Thoracic aorta (tissue), 2 donors: ENCODE results near the gene IQCH. TPM values are rescaled to one million over a fixed set of nuclear protein-coding genes. Genes with fewer than 3 reads are reported as not detected.

Experiments
- ATAC-seq: fragments of 150-250 bp; one replicate; pipeline ENCODE4 v1.8.0; 2017; ENCODE audit warnings: low read depth; ENCODE audit not compliant: insufficient number of reproducible peaks, low FRiP score
- DNase-seq: peaks from one replicate; pipeline ENCODE4 v3.0.0-alpha.2; 2020; ENCODE audit warnings: low spot score
- H3K27ac ChIP-seq, 2 donors: fragments of 200-600 bp; sonication (generic); 1 replicate in 1 of 2; 2 replicates in 1 of 2; pipeline ENCODE4 v1.5.1; 2016; ENCODE audit warnings: mild to moderate bottlenecking in 2 of 2, moderate library complexity in 2 of 2
- H3K27me3 ChIP-seq: fragments of 200-600 bp; sonication (generic); replicated peaks from 2 replicates; pipeline ENCODE4 v1.6.0; 2016; ENCODE audit warnings: mild to moderate bottlenecking; ENCODE audit not compliant: insufficient read depth
- H3K36me3 ChIP-seq: fragments of 200-600 bp; sonication (generic); one replicate; pipeline ENCODE4 v1.5.1; 2016
- H3K4me1 ChIP-seq, 2 donors: fragments of 200-600 bp; sonication (generic); 1 replicate in 1 of 2; 2 replicates in 1 of 2; pipeline versions ENCODE4 v1.5.1 to v1.6.0; 2016; ENCODE audit warnings: low read depth in 2 of 2, mild to moderate bottlenecking in 1 of 2; ENCODE audit not compliant: control insufficient read depth in 1 of 2
- H3K4me3 ChIP-seq: fragments of 200-600 bp; sonication (generic); 2 replicates; pipeline ENCODE4 v1.5.1; 2016; ENCODE audit warnings: mild to moderate bottlenecking
- H3K9me3 ChIP-seq: fragments of 200-600 bp; sonication (generic); 2 replicates; pipeline ENCODE4 v1.5.1; 2016
- total RNA-seq, 2 donors: library from RNA; depleted of rRNA; stranded (reverse); fragments of >200 nt; gene quantifications; one replicate each; pipeline versions ENCODE4 v1.1.0 to v1.2.3, GENCODE V29; 2016
- TF ChIP-seq, protein P1 (sequence below): fragments of 200-600 bp; sonication (generic); IDR thresholded peaks from one replicate; pipeline ENCODE4 v1.5.1; 2019; ENCODE audit warnings: antibody characterized with exemption

The IQCH gene
- total RNA-seq: 1 to 10 TPM in 1 of 2 donors, under 1 TPM in 1; 0.14 to 2.3 TPM

DNA sequence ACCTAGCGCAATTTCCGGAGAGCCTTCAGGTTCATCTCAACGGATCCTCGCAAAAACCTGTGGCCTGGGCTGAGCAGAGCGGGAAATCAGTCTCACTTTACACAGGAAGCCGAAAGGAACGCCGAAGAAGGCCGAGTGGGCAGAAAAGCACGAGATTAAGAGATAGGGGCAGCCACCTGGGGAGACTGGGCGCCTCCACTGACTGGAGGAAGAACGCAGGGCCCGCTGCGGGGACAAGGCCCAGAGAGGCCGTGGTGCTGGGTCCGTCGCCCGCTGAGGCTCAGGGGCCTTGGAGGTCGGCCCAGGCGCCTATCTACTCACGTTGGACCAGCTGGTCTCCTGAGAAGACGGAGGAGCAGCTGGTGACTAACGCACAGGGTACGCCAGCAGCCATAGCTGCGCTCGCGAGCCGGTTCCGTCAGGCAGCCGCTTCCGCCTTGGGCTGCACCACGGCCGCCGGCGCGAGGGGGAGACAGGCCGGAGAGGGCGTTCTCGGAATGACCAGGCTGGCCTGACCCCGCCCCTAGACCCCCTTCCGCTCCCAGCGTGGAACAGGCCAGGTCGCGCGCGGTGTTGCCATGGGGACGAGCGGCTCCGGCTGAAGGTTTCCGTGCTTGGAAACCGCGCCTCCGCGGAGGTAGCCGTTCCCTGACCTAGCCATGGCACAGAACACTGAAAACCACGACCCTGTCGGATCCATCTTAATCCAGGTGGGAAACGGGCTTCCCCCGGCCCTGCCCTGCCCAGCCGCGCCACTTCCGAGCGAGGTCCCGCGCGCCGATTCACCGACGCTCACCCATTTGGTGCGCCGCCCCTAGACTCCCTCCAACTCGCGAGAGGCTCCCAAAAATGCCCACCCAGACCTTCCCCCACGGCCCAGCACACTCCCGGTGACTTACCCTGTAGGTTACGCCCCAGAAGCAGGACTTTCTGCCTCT, at the start of gene IQCH, which contains the start of gene AAGAB:
Gene IQCH (plus strand): TSS at position 549 of the 938 bp plus-strand sequence. CDS start 111 bp downstream, at position 660.
Gene AAGAB (minus strand): TSS at position 424 of the 938 bp plus-strand sequence. CDS start 30 bp downstream, at position 394.
- Histone ChIP-seq H3K27me3 (no peaks in the 10 kb centered on the region), H3K4me3 (peak within 1 kb of the TSS; percentile 76), H3K4me1 (peaks cover 5 to 13% of the 10 kb centered on the region in 2 donors), H3K27ac (peak within 1 kb of the TSS; percentile 81 to 98), H3K36me3 (no peaks in the 10 kb centered on the region), H3K9me3 (no peaks in the 10 kb centered on the region)
- DNase-seq (peak; percentile 91), ATAC-seq (peak; percentile 93)
- TF ChIP-seq, protein P1, sequence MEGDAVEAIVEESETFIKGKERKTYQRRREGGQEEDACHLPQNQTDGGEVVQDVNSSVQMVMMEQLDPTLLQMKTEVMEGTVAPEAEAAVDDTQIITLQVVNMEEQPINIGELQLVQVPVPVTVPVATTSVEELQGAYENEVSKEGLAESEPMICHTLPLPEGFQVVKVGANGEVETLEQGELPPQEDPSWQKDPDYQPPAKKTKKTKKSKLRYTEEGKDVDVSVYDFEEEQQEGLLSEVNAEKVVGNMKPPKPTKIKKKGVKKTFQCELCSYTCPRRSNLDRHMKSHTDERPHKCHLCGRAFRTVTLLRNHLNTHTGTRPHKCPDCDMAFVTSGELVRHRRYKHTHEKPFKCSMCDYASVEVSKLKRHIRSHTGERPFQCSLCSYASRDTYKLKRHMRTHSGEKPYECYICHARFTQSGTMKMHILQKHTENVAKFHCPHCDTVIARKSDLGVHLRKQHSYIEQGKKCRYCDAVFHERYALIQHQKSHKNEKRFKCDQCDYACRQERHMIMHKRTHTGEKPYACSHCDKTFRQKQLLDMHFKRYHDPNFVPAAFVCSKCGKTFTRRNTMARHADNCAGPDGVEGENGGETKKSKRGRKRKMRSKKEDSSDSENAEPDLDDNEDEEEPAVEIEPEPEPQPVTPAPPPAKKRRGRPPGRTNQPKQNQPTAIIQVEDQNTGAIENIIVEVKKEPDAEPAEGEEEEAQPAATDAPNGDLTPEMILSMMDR: no peak

DNA sequence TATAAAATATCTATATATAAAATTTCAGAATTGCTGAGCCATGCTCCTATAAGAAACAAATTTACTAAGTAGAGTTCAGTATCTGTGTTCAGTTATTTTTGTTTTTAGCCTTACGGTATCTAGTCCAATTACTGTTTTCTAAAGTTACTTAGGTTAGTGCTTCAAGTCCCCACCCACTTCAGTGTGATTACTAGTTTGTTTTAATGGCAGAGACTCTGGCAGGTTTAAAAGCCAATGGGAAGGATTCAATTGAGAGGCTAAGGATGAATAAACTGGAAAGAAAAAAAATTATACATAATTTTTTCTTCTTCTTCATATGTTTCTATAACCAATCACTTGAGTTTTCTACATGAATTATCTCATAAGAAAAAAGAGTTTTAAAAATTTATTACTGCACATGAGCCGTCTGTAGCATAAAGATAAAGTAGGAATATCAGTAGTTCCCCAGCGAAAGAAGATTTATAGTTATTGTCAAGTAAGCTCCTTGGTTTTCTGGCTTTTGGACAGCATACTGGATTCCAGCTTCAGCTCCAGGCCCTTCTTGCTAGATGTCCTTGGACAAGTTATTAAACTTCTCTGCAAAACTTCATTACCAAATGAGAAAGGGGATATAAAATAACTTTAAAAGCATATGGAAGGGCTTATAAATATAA, 46.9 kb upstream of the IQCH start:
- no peak for DNase-seq

GRCh38 chr15:67208396-67208795, 46.2 kb upstream of the IQCH start:
- TF ChIP-seq, protein P1: no peak
- Histone ChIP-seq H3K27ac (no peak overlapping the region), H3K4me3 (no peak overlapping the region), H3K9me3 (no peaks in the 10 kb centered on the region), H3K36me3 (peaks cover 7% of the 10 kb centered on the region), H3K27me3 (no peaks in the 10 kb centered on the region), H3K4me1 (no peaks in the 10 kb centered on the region)
- ATAC-seq: no peak
- DNase-seq: no peak

More for the DNA sequence above, 46.9 kb upstream of the IQCH start:
- Histone ChIP-seq H3K27ac (no peak overlapping the region), H3K27me3 (no peaks in the 10 kb centered on the region), H3K4me1 (no peaks in the 10 kb centered on the region), H3K36me3 (peaks cover 7% of the 10 kb centered on the region), H3K9me3 (no peaks in the 10 kb centered on the region), H3K4me3 (no peak overlapping the region)
- ATAC-seq: no peak
- TF ChIP-seq, protein P1: no peak

- TF ChIP-seq, protein P1: no peak
- no peak for ATAC-seq
- no peaks in the 10 kb centered on the region for H3K27me3 ChIP-seq
- no peaks in the 10 kb centered on the region for H3K9me3 ChIP-seq
- no peaks in the 10 kb centered on the region for H3K4me1 ChIP-seq
- no peak for DNase-seq
- H3K4me3 ChIP-seq: no peak overlapping the region
- H3K27ac ChIP-seq: no peak overlapping the region
- peaks cover 7% of the 10 kb centered on the region for H3K36me3 ChIP-seq
Observed at GRCh38 chr15:67210555-67211168, 43.9 kb upstream of the IQCH start.
